Adipocyte (in vitro differentiated cells): ENCODE results near the gene ARVCF.

Experiments used
- DNase-seq: peaks from one replicate; pipeline ENCODE4 v3.0.0-alpha.2; 2015; ENCODE audit warnings: low read depth
- H3K27me3 ChIP-seq: replicated peaks from 2 replicates; pipeline ENCODE4 v1.7.0; 2013; ENCODE audit warnings: mild to moderate bottlenecking, low read length, moderate library complexity; ENCODE audit not compliant: control insufficient read depth, insufficient read depth
- H3K36me3 ChIP-seq: 2 replicates; pipeline ENCODE4 v1.7.0; 2013; ENCODE audit warnings: low read length, mild to moderate bottlenecking, moderate library complexity; ENCODE audit not compliant: control insufficient read depth, insufficient read depth, severe bottlenecking
- H3K4me1 ChIP-seq: 2 replicates; pipeline ENCODE4 v1.7.0; 2013; ENCODE audit warnings: mild to moderate bottlenecking, low read length, moderate library complexity; ENCODE audit not compliant: control insufficient read depth, insufficient read depth
- H3K4me3 ChIP-seq: 2 replicates; pipeline ENCODE4 v1.7.0; 2013; ENCODE audit warnings: mild to moderate bottlenecking, low read length, moderate library complexity
- H3K9ac ChIP-seq: 2 replicates; pipeline ENCODE4 v1.7.0; 2013; ENCODE audit warnings: mild to moderate bottlenecking, low read length, moderate library complexity
- H3K9me3 ChIP-seq: 2 replicates; pipeline ENCODE4 v1.7.0; 2013; ENCODE audit warnings: mild to moderate bottlenecking, low read length, moderate library complexity; ENCODE audit not compliant: control insufficient read depth

ARVCF gene

GRCh38 chr22:19990609-19991394, 25.8 kb downstream of the ARVCF start:
- Histone ChIP-seq H3K27me3 (no peaks in the 10 kb centered on the region), H3K4me1 (peaks cover 8% of the 10 kb centered on the region), H3K36me3 (no peaks in the 10 kb centered on the region), H3K9me3 (no peaks in the 10 kb centered on the region), H3K9ac (no peak overlapping the region), H3K4me3 (no peak overlapping the region)
- DNase-seq = no peak

- Histone ChIP-seq H3K4me3 (no peak overlapping the region), H3K27me3 (no peaks in the 10 kb centered on the region), H3K4me1 (peaks cover 2% of the 10 kb centered on the region), H3K9ac (no peak overlapping the region), H3K9me3 (no peaks in the 10 kb centered on the region), H3K36me3 (no peaks in the 10 kb centered on the region)
- DNase-seq = no peak
These were observed 26.4 kb downstream of the ARVCF start for GRCh38 chr22:19990188-19990587.

- no peaks in the 10 kb centered on the region for H3K27me3 ChIP-seq
- H3K4me3 ChIP-seq = no peak overlapping the region
- H3K36me3 ChIP-seq = no peaks in the 10 kb centered on the region
- H3K9me3 ChIP-seq = no peaks in the 10 kb centered on the region
- H3K4me1 ChIP-seq = no peaks in the 10 kb centered on the region
- no peak overlapping the region for H3K9ac ChIP-seq
- DNase-seq = no peak
These were observed 26.9 kb downstream of the ARVCF start for GRCh38 chr22:19989725-19990067.

- no peaks in the 10 kb centered on the region for H3K4me1 ChIP-seq
- H3K27me3 ChIP-seq = no peaks in the 10 kb centered on the region
- H3K9ac ChIP-seq = no peak overlapping the region
- H3K9me3 ChIP-seq = no peaks in the 10 kb centered on the region
- no peak for DNase-seq
- H3K36me3 ChIP-seq = no peaks in the 10 kb centered on the region
- no peak overlapping the region for H3K4me3 ChIP-seq
These were observed 27.5 kb downstream of the ARVCF start for GRCh38 chr22:19988965-19989724.

- Histone ChIP-seq H3K36me3 (no peaks in the 10 kb centered on the region), H3K9me3 (no peaks in the 10 kb centered on the region)
These were observed 28.3 kb downstream of the ARVCF start for GRCh38 chr22:19988331-19988808.

GRCh38 chr22:19987394-19988306, 29.0 kb downstream of the ARVCF start:
- no peaks in the 10 kb centered on the region for H3K4me1 ChIP-seq
- H3K27me3 ChIP-seq = no peaks in the 10 kb centered on the region
- no peak overlapping the region for H3K9ac ChIP-seq
- no peaks in the 10 kb centered on the region for H3K36me3 ChIP-seq
- DNase-seq = no peak
- no peak overlapping the region for H3K4me3 ChIP-seq
- no peaks in the 10 kb centered on the region for H3K9me3 ChIP-seq

More at GRCh38 chr22:19988331-19988808, 28.3 kb downstream of the ARVCF start:
- H3K4me1 ChIP-seq = no peaks in the 10 kb centered on the region
- no peak overlapping the region for H3K9ac ChIP-seq
- no peaks in the 10 kb centered on the region for H3K27me3 ChIP-seq
- H3K4me3 ChIP-seq = no peak overlapping the region
- DNase-seq = no peak

GRCh38 chr22:19986410-19987341, 29.9 kb downstream of the ARVCF start:
- peak overlapping the region; percentile 77 for H3K4me3 ChIP-seq
- DNase-seq = peak; percentile 93

GRCh38 chr22:19986011-19986409, 30.6 kb downstream of the ARVCF start:
- Histone ChIP-seq H3K27me3 (no peaks in the 10 kb centered on the region), H3K4me1 (no peaks in the 10 kb centered on the region), H3K9ac (peak overlapping the region; percentile 80), H3K9me3 (no peaks in the 10 kb centered on the region), H3K36me3 (no peaks in the 10 kb centered on the region), H3K4me3 (peak overlapping the region; percentile 77)
- DNase-seq = no peak

More at GRCh38 chr22:19986410-19987341, 29.9 kb downstream of the ARVCF start:
- no peaks in the 10 kb centered on the region for H3K36me3 ChIP-seq
- no peaks in the 10 kb centered on the region for H3K9me3 ChIP-seq
- H3K9ac ChIP-seq = peak overlapping the region; percentile 80
- no peaks in the 10 kb centered on the region for H3K4me1 ChIP-seq
- no peaks in the 10 kb centered on the region for H3K27me3 ChIP-seq

GRCh38 chr22:19984851-19985811, 31.5 kb downstream of the ARVCF start:
- Histone ChIP-seq H3K9me3 (no peaks in the 10 kb centered on the region), H3K9ac (no peak overlapping the region), H3K4me3 (no peak overlapping the region), H3K4me1 (no peaks in the 10 kb centered on the region), H3K36me3 (no peaks in the 10 kb centered on the region), H3K27me3 (no peaks in the 10 kb centered on the region)
- no peak for DNase-seq
